Cardiac muscle cell (in vitro differentiated cells and primary cell): ENCODE results near the gene HSBP1L1. TPM values are rescaled to one million over a fixed set of nuclear protein-coding genes. Genes with fewer than 3 reads are reported as not detected.

Experiments used
- DNase-seq, 2 donors: peaks; one replicate each; pipeline versions ENCODE4 v3.0.0 to v3.0.0-alpha.2; 2010 to 2017; ENCODE audit warnings: low read depth in 1 of 2, low spot score in 1 of 2
- H3K27ac ChIP-seq: fragments of 200-600 bp; sonication (generic); 2 replicates; pipeline ENCODE4 v1.5.1; 2016
- H3K27me3 ChIP-seq: fragments of 200-600 bp; sonication (generic); 2 replicates; pipeline ENCODE4 v1.6.0; 2016; ENCODE audit warnings: control low read depth
- H3K36me3 ChIP-seq: fragments of 200-600 bp; sonication (generic); 2 replicates; pipeline ENCODE4 v1.5.1; 2016; ENCODE audit warnings: control low read depth
- H3K4me1 ChIP-seq: fragments of 200-600 bp; sonication (generic); 2 replicates; pipeline ENCODE4 v1.8.1; 2017; ENCODE audit warnings: low read depth, mild to moderate bottlenecking, mixed run types
- H3K4me3 ChIP-seq: fragments of 200-600 bp; sonication (generic); 2 replicates; pipeline ENCODE4 v1.5.1; 2016; ENCODE audit warnings: mild to moderate bottlenecking
- H3K9me3 ChIP-seq: fragments of 200-600 bp; sonication (generic); 2 replicates; pipeline ENCODE4 v1.5.1; 2017; ENCODE audit warnings: low read depth, mild to moderate bottlenecking, control low read depth
- polyA plus RNA-seq: library from polyadenylated mRNA; unstranded; fragments of >200 nt; fragmentation: Nextera tagmentation; extraction: Ambion mirVana; gene quantifications from 2 replicates; pipeline ENCODE4 v1.2.1, GENCODE V29; 2016
- total RNA-seq: library from RNA; depleted of rRNA; stranded (reverse); fragments of >200 nt; gene quantifications from 2 replicates; pipeline ENCODE4 v1.2.3, GENCODE V29; 2016
- TF ChIP-seq, protein P1 (sequence below): IDR thresholded peaks from 2 replicates; pipeline ENCODE4 v1.5.1; 2012; ENCODE audit warnings: low read depth, mild to moderate bottlenecking, low read length

The HSBP1L1 gene
- total and polyA plus RNA-seq, 2 experiments from 2014 or later, result 4.0 to 6.3 TPM

DNA sequence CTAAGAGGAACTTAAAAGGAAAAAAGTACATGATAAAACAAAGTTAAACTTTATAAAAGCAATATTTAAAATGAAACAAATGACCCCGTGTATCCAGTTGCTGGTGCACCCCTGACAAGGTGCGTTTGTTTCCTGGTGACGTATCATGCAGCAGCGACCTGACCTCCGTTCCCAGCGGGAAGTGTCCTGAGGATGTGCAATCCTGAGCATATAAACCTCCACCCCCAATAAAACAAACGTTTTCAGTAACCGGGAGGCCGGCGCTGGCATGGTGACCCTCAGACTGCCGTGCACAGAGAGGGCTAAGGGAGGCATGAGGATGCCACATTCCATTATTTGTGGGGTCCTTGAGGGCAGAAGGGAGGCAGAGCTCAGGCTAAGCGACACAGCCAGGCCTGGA is 27.8 kb upstream of the HSBP1L1 start:
- no peak for DNase-seq
- TF ChIP-seq, protein P1, sequence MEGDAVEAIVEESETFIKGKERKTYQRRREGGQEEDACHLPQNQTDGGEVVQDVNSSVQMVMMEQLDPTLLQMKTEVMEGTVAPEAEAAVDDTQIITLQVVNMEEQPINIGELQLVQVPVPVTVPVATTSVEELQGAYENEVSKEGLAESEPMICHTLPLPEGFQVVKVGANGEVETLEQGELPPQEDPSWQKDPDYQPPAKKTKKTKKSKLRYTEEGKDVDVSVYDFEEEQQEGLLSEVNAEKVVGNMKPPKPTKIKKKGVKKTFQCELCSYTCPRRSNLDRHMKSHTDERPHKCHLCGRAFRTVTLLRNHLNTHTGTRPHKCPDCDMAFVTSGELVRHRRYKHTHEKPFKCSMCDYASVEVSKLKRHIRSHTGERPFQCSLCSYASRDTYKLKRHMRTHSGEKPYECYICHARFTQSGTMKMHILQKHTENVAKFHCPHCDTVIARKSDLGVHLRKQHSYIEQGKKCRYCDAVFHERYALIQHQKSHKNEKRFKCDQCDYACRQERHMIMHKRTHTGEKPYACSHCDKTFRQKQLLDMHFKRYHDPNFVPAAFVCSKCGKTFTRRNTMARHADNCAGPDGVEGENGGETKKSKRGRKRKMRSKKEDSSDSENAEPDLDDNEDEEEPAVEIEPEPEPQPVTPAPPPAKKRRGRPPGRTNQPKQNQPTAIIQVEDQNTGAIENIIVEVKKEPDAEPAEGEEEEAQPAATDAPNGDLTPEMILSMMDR, result no peak
- H3K27ac ChIP-seq, result no peak overlapping the region
- peaks cover 11% of the 10 kb centered on the region for H3K4me1 ChIP-seq
- no peaks in the 10 kb centered on the region for H3K36me3 ChIP-seq
- H3K9me3 ChIP-seq, result no peaks in the 10 kb centered on the region
- H3K4me3 ChIP-seq, result no peak overlapping the region
- no peaks in the 10 kb centered on the region for H3K27me3 ChIP-seq

DNA sequence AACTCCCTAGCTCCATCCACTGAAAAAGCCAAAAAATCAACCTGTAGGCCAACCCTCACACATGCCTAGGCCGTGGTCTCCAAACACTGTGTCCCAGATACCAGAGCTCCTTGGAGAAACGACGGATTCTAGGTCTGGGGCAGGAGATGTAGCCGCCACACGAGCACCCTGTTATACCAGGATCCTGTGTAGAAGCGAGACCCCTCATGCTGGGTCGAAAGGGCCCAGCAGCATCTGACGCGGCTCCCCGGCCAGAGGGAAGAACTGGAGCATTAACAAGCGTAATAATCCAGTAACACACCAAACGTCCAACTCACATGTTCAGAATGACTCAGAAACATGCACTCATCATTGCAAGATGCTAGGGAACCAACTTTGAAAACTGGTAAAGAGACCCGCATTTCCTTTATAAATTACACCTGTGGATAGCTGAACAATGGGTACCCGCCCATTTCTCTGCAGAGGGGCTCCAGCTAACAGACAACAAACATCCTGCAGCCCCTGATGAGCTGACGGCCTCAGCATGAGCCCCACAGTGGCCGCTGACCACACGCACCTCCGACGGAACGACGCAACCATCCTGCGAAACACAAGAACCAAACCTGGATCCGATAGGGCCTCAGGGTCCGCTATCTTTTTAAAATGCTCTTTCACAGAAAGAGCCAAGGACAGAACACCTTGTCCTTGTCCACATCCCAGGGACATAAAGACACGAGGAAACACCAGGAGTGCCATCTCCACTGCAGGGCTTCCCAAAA is 27.2 kb upstream of the HSBP1L1 start:
- Histone ChIP-seq H3K4me1 (peaks cover 13% of the 10 kb centered on the region), H3K36me3 (no peaks in the 10 kb centered on the region), H3K27ac (no peak overlapping the region), H3K27me3 (no peaks in the 10 kb centered on the region), H3K9me3 (no peaks in the 10 kb centered on the region), H3K4me3 (no peak overlapping the region)
- DNase-seq, result no peak
- TF ChIP-seq, protein P1, result no peak

DNA sequence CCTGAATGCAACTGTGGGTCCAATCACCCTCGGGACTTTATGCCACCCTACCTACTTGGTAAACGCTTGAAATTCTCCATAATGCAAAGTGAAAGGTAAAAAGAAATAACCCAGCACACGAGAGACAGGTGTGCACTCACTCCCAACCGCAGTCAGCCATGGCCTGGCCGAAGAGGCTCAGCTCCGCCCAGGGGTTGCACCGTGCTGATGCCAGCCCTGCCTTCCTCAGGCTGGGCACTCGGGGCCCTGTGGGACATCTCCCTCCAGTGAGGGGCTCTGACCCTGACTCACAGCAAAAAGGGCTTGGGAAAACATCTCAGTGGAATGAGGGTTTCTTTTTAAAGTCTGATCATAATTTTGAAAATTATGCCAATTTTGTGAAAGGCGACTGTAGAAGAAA is 26.2 kb upstream of the HSBP1L1 start:
- H3K36me3 ChIP-seq, result no peaks in the 10 kb centered on the region
- no peaks in the 10 kb centered on the region for H3K27me3 ChIP-seq
- no peak for DNase-seq
- peaks cover 22% of the 10 kb centered on the region for H3K4me1 ChIP-seq
- no peak overlapping the region for H3K27ac ChIP-seq
- no peaks in the 10 kb centered on the region for H3K9me3 ChIP-seq
- H3K4me3 ChIP-seq, result no peak overlapping the region
- TF ChIP-seq, protein P1, result no peak

DNA sequence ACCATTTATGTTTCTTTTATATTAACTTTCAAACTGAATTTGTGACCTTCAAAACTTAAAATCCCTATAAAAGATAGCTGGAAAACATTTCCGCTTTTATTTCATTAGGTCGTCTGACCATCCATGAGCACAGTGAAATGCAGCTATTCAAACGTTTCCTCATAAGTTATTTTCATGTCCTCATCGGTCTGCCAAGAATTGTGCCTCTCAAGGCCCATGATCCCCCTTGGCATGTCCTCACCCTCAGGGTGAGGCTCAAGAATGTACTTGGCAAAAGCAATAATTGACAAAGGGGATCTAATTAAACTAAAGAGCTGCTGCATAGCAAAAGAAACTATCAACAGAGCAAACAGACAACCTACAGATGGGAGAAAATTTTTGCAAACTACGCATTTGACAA is 25.3 kb upstream of the HSBP1L1 start:
- TF ChIP-seq, protein P1, result no peak
- Histone ChIP-seq H3K27ac (no peak overlapping the region), H3K9me3 (no peaks in the 10 kb centered on the region), H3K4me1 (peaks cover 19% of the 10 kb centered on the region), H3K4me3 (no peak overlapping the region), H3K36me3 (no peaks in the 10 kb centered on the region), H3K27me3 (no peaks in the 10 kb centered on the region)
- no peak for DNase-seq

DNA sequence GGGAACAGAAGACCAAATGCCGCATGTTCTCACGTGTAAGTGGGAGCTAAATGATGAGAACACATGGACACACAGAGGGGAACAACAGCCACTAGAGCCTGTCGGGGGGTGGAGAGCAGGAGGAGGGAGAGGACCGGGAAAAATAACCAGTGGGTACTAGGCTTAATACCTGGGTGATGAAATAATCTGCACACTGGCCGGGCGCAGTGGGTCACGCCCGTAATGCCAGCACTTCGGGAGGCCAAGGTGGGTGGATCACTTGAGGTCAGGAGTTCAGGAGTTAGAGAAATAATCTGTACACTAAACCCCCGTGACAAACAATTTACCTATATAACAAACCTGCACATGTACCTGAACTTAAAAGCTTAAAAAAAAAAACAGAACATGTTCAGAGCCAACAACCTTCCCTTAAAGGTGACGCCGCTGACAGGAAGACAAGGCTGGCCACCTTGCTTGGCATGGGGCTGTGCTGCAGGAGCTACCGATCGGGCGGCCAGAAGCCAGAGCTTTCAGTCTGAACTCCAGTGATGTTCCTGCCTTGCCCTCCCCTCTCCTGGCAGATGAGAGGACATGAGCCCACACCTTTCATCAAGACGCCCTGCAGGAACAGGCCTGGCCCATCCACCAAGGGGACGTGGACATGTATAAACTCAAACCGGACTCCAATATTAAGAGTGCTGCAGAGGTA is 24.2 kb upstream of the HSBP1L1 start:
- no peak for DNase-seq
- Histone ChIP-seq H3K27ac (no peak overlapping the region), H3K4me3 (no peak overlapping the region), H3K27me3 (no peaks in the 10 kb centered on the region), H3K4me1 (peaks cover 11% of the 10 kb centered on the region), H3K36me3 (no peaks in the 10 kb centered on the region), H3K9me3 (no peaks in the 10 kb centered on the region)
- TF ChIP-seq, protein P1, result no peak
